VCaP (cell line): ENCODE data around the gene DIAPH3.
A peak's percentile ranks its signal among the peaks of the same experiment; 100 is the strongest.

Experiments
- H3K27ac ChIP-seq: fragments of 450-650 bp; 2 replicates; pipeline ENCODE4 v1.5.1; 2017
- CTCF ChIP-seq: fragments of 450-650 bp; conservative IDR thresholded peaks from 2 replicates; pipeline ENCODE4 v1.5.1; 2017; ENCODE audit warnings: mild to moderate bottlenecking, moderate library complexity

DIAPH3 gene

DNA sequence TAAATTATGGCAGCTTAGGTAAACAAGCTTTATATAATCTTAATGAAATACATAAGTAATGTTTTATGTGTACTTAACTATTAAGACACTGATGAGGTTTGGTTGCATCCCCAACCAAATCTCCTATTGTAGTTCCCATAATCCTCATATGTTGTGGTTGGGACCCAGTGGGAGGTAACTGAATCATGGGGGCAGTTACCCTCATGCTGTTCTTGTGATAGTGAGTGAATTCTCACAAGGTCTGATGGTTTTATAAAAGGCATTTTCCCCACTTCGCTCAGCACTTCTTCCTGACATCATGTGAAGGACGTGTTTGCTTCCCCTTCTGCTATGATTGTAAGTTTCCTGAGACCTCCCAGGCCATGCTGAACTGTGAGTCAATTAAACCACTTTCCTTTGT, 212.7 kb downstream of the DIAPH3 start:
- no peak for TF ChIP-seq CTCF
- no peak overlapping the region for H3K27ac ChIP-seq

- TF ChIP-seq CTCF, result no peak
- no peak overlapping the region for H3K27ac ChIP-seq
Measured at GRCh38 chr13:59950266-59950665, 213.5 kb downstream of the DIAPH3 start.

DNA sequence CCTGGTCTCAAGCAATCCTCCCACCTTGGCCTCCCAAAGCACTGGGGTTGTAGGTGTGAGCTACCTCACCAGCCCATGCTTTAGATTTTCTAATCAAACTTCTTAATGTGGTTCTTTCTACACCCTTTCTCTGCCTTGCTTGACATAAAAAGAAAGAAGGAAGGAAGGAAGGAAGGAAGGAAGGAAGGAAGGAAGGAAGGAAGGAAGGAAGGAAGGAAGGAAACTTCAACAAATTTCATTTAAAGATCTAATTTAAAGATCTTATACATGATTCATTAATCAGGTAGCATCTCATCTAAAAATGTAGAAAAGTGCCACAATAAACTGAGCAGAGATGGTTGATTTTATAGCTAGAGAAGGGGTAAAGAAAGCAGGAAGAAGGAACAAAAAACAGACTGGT, 215.0 kb downstream of the DIAPH3 start:
- H3K27ac ChIP-seq, result no peak overlapping the region
- no peak for TF ChIP-seq CTCF

GRCh38 chr13:59946944-59947343, 216.8 kb downstream of the DIAPH3 start:
- peak overlapping the region; percentile 50 for H3K27ac ChIP-seq
- no peak for TF ChIP-seq CTCF

- peak overlapping the region; percentile 37 for H3K27ac ChIP-seq
- TF ChIP-seq CTCF, result no peak
Measured at GRCh38 chr13:59931621-59932020, 232.1 kb downstream of the DIAPH3 start.

DNA sequence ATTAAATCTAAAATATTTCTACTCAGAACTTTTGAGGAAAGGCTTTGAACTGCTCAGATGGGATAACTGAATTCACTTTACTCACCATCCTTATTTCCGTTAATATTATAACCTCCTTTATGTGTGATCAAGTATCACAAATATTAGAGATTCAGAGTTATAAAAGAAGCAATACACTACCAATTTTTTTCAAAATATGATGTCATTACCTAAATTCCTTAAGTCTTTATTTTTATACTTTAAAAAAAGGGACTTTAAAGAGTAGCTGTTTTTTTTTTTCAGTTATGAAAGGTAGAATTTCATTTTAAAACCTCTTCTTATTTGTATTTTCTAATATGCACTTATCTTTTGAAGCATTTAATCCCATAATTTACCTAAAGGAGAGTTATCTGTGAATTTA, 239.5 kb downstream of the DIAPH3 start:
- no peak for TF ChIP-seq CTCF
- no peak overlapping the region for H3K27ac ChIP-seq

DNA sequence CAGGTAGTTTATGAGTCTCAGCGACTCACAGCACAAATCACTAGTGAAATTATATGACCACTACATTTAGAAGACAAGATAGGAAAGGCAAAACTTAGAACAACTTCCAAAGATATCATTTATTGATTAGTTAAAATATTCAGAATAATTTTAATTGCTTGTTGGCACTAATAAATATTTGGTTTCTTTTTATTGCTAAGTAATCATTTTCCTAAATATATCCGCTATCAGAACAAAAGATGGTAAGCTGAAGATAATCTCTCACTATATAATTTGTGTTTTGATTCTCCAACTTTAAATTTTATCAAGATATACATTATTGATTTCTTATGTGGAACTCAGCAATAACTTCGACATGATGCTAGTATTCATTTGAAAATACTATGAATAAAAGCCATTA, 248.5 kb downstream of the DIAPH3 start:
- TF ChIP-seq CTCF, result no peak
- peak overlapping the region; percentile 70 for H3K27ac ChIP-seq

GRCh38 chr13:59914556-59914955, 249.2 kb downstream of the DIAPH3 start:
- no peak for TF ChIP-seq CTCF
- peak overlapping the region; percentile 70 for H3K27ac ChIP-seq
